Body of pancreas (tissue), 4 donors: Measurements from ENCODE around the gene RAB21. TPM values are rescaled to one million over a fixed set of nuclear protein-coding genes. Genes with fewer than 3 reads are reported as not detected.

ENCODE experiments used
- ATAC-seq: fragments of 150-250 bp; one replicate; pipeline ENCODE4 v1.9.1; 2016
- DNase-seq, 4 donors: peaks; one replicate each; pipeline ENCODE4 v3.0.0-alpha.2; 2019
- H3K27ac ChIP-seq, 4 donors: fragments of 200-600 bp; sonication (generic); 1 replicate in 3 of 4; 2 replicates in 1 of 4; pipeline versions ENCODE4 v1.5.1 to v1.6.1; 2016 to 2019; ENCODE audit warnings: mild to moderate bottlenecking in 1 of 4, mixed read lengths in 1 of 4, moderate library complexity in 1 of 4
- H3K27me3 ChIP-seq, 2 donors: fragments of 200-600 bp; sonication (generic); one replicate each; pipeline ENCODE4 v1.6.0; 2016; ENCODE audit warnings: mild to moderate bottlenecking in 1 of 2
- H3K36me3 ChIP-seq, 2 donors: fragments of 200-600 bp; sonication (generic); replicated peaks in 1 of 2; 2 replicates each; pipeline ENCODE4 v1.5.1; 2016; ENCODE audit warnings: low read depth in 2 of 2; ENCODE audit not compliant: insufficient read depth in 1 of 2
- H3K4me1 ChIP-seq: fragments of 200-600 bp; sonication (generic); one replicate; pipeline ENCODE4 v1.6.0; 2016
- H3K4me3 ChIP-seq, 2 donors: fragments of 200-600 bp; sonication (generic); 1 replicate in 1 of 2; 2 replicates in 1 of 2; pipeline ENCODE4 v1.5.1; 2016 to 2019
- H3K9me3 ChIP-seq, 3 donors: fragments of 200-600 bp; sonication (generic); 1 replicate in 2 of 3; 2 replicates in 1 of 3; pipeline ENCODE4 v1.5.1; 2016
- POLR2A ChIP-seq, 3 donors: fragments of 450-650 bp; IDR thresholded peaks; one replicate each; pipeline ENCODE4 v1.6.1; 2016; ENCODE audit warnings: antibody characterized with exemption in 3 of 3, mild to moderate bottlenecking in 2 of 3
- WGBS, 2 donors: methylation state at CpG; one replicate each; pipeline ENCODE4 v1.1.5; 2017; 5-methylcytosine and 5-hydroxymethylcytosine counted together
- intact Hi-C: fragments of 100-400 bp; cut with DNase I; formaldehyde crosslinking; loops from one replicate; pipeline ENCODE4 v1.15.1; 2023
- total RNA-seq, 2 donors: library from RNA; depleted of rRNA; stranded (reverse); fragments of >200 nt; gene quantifications; one replicate each; pipeline ENCODE4 v1.1.0, GENCODE V29; 2016
- TF ChIP-seq, protein P1 (sequence below), 7 experiments: fragments of 450-650 bp in 4 of 7; fragments of 200-600 bp in 3 of 7; sonication (generic) in 3 of 7; IDR thresholded peaks; one replicate each; pipeline ENCODE4 v1.5.1; 2016 to 2019; ENCODE audit warnings: antibody characterized with exemption in 7 of 7

RAB21 gene, protein sequence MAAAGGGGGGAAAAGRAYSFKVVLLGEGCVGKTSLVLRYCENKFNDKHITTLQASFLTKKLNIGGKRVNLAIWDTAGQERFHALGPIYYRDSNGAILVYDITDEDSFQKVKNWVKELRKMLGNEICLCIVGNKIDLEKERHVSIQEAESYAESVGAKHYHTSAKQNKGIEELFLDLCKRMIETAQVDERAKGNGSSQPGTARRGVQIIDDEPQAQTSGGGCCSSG
- 1 to 10 TPM; 4.3 to 4.4 TPM for total RNA-seq

DNA sequence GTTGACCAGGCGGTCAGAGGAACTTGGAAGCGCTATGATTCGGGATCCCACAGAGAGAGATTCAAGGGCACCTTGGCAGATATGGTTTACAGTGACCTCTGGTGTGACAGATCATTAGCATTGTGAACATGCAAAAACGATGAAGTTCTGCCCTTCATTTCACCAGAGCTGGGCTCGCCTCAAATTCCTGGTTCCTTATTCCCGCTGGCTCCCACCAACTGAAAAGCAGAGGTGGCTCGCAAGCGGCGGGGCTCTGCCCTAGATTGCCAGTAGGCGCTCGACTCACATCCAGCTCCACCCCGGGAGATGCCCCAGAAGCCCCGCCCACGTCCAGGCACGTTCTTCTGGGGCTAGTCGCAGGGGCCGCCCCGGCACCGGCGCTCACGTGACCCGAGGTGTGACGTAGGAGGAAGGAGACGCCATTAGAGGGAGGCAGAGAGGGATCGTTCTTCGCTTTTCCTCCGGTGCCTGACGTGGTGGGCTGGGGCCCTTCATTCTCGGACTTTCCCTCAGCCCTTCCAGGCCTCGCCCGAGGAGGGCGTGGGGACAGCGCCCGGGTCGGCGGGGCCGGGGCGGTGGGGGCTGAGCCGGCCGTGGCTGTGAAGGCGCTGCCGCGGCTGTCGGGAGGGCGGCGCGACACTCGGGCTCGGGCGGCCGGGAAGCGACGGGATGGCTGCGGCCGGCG lies at the start of gene RAB21:
RAB21 (plus strand) TSS at position 403 of the 685 bp plus-strand sequence; CDS start at position 670, 267 bp downstream.
- H3K36me3 ChIP-seq, result no peaks in the 10 kb centered on the region
- no peaks in the 10 kb centered on the region for H3K9me3 ChIP-seq
- peak within 1 kb of the TSS; percentile 37 to 68 for H3K4me3 ChIP-seq
- TF ChIP-seq, protein P1, sequence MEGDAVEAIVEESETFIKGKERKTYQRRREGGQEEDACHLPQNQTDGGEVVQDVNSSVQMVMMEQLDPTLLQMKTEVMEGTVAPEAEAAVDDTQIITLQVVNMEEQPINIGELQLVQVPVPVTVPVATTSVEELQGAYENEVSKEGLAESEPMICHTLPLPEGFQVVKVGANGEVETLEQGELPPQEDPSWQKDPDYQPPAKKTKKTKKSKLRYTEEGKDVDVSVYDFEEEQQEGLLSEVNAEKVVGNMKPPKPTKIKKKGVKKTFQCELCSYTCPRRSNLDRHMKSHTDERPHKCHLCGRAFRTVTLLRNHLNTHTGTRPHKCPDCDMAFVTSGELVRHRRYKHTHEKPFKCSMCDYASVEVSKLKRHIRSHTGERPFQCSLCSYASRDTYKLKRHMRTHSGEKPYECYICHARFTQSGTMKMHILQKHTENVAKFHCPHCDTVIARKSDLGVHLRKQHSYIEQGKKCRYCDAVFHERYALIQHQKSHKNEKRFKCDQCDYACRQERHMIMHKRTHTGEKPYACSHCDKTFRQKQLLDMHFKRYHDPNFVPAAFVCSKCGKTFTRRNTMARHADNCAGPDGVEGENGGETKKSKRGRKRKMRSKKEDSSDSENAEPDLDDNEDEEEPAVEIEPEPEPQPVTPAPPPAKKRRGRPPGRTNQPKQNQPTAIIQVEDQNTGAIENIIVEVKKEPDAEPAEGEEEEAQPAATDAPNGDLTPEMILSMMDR (IDR thresholded peaks at IDR 0.05), result peak in 5 of 7 experiments; percentile 12 to 51 (median 48)
- TF ChIP-seq POLR2A (IDR thresholded peaks at IDR 0.05), result peak; percentile 83 to 89 (median 83)
- intact Hi-C loops, result no loop called here
- DNase-seq (peak; percentile 98), ATAC-seq (peak; percentile 98)
- peak within 1 kb of the TSS; percentile 83 to 99 (median 97) for H3K27ac ChIP-seq
- H3K27me3 ChIP-seq, result no peaks in the 10 kb centered on the region
- H3K4me1 ChIP-seq, result peaks cover 13% of the 10 kb centered on the region
- 1% methylated on average over 6 to 56 of the region's 56 CpGs for WGBS, 2 donors

DNA sequence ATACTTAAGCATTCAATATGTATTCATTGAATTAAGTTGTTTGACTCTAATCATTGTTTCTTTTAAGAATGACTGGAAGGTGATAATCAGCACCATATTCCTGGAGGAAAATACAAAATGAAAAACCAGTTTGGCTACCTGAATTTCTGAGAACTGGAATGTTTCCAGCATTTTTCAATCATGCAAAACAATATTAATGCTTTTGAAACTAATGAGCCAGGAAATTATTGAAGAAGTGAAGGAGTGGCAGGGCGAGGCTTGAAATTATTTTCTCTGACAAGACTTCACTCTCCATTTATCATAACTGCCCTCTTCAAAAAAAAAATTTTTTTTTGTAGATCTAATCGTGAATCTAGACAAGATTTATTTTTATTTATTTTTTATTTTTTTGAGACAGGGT lies 49.7 kb upstream of the RAB21 start:
- Histone ChIP-seq H3K36me3 (no peaks in the 10 kb centered on the region), H3K9me3 (no peaks in the 10 kb centered on the region), H3K27ac (no peak overlapping the region), H3K27me3 (no peaks in the 10 kb centered on the region), H3K4me1 (no peaks in the 10 kb centered on the region), H3K4me3 (no peak overlapping the region)
- intact Hi-C loops, result no loop called here
- DNase-seq (no peak), ATAC-seq (no peak)
- TF ChIP-seq, protein P1 (IDR thresholded peaks at IDR 0.05), result no peak
- TF ChIP-seq POLR2A (IDR thresholded peaks at IDR 0.05), result no peak
- 80 to 81% methylated on average over 2 of the region's 2 CpGs for WGBS, 2 donors

DNA sequence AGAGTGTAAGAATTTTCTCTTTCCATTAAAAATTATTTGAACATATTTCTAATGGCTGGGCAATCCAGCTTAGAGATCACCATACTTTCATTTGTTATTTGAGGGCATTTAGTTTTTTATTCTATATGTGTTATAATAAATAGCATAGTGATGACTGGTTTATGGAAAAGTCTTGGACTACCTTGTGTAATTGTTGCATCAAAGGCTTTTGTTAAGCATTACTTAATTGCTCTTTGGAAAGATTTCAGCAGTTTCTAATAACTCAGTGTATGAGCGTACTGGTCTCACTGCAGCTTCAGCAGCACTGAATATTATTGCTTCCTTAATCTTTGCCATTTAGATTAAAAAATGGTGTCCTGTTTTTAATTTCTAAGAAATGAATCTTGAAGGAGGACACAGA lies 46.0 kb upstream of the RAB21 start:
- Histone ChIP-seq H3K4me1 (no peaks in the 10 kb centered on the region), H3K27me3 (no peaks in the 10 kb centered on the region), H3K9me3 (no peaks in the 10 kb centered on the region), H3K4me3 (no peak overlapping the region), H3K36me3 (no peaks in the 10 kb centered on the region), H3K27ac (no peak overlapping the region)
- ATAC-seq (no peak), DNase-seq (no peak)
- TF ChIP-seq, protein P1 (IDR thresholded peaks at IDR 0.05), result no peak
- TF ChIP-seq POLR2A (IDR thresholded peaks at IDR 0.05), result no peak
- intact Hi-C loops, result no loop called here
- WGBS, 2 donors, result 51 to 97% methylated on average over 1 of the region's 1 CpG

DNA sequence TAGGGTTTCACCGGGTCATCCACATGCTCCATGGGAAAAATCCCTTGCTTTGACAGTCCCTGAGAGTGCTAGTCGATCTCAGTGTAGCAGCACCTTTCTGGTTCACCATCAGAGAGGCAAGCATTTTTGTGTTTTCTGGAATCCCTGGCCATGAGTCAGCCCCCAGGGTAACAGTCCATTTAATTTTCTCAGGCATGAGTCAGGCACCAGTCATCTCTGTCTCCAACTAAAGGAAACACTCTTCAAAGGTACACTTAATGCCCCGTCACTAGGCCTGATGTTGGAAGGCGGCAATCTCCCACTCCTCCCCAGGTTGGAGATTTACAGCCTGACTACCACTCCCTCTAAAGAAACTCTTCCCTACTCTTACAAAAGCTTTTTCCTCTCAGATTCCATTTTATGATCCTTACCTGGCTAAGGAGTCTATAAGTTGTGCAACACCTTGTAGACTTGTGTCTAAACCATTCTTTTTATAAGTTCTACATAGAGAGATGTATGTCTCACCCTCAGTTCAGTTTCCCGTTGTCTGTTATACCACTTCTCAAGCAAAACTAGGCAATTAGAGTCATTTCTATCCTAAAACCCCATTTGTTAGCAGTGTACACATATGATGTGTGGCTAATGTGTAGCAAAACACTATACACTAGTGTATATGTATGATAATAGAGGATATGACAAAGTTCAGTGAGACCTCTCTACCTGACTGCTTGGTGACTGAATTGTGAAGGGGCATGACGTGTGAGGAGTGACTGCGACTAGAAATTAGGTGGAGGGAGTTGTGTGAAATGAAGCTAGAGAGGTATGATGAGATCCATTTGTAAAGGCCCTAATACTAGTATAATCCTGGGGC lies 44.2 kb upstream of the RAB21 start:
- no peak for DNase-seq

More for the DNA sequence above, 44.2 kb upstream of the RAB21 start:
- ATAC-seq, result no peak
- H3K27ac ChIP-seq, result no peak overlapping the region
- no peaks in the 10 kb centered on the region for H3K27me3 ChIP-seq
- WGBS, 2 donors, result 94 to 96% methylated on average over 7 of the region's 7 CpGs
- no peaks in the 10 kb centered on the region for H3K36me3 ChIP-seq
- intact Hi-C loops, result no loop called here
- H3K9me3 ChIP-seq, result no peaks in the 10 kb centered on the region
- no peak for TF ChIP-seq POLR2A (IDR thresholded peaks at IDR 0.05)
- TF ChIP-seq, protein P1 (IDR thresholded peaks at IDR 0.05), result no peak
- no peak overlapping the region for H3K4me3 ChIP-seq
- no peaks in the 10 kb centered on the region for H3K4me1 ChIP-seq
